HEK293 (cell line): ENCODE results near the gene TTLL12.

ENCODE experiments used
- CTCF ChIA-PET: fragments of 350-600 bp; formaldehyde crosslinking; extraction: SDS; loops from one replicate; lab custom pipeline; 2021; ENCODE audit warnings: antibody characterized with exemption; lab: Yijun Ruan, JAX
- POLR2A ChIA-PET: fragments of 300-600 bp; formaldehyde crosslinking; extraction: SDS; loops from one replicate; lab custom pipeline; 2020; ENCODE audit warnings: antibody characterized with exemption, inconsistent platforms; lab: Yijun Ruan, JAX
- H3K27ac ChIP-seq: fragments of 200-500 bp; sonication (Bioruptor generic); 2 replicates; pipeline ENCODE4 v1.5.1; 2014; ENCODE audit warnings: low read depth, low read length, control low read depth, inconsistent platforms; ENCODE audit errors: extremely low read depth
- H3K36me3 ChIP-seq, 2 experiments: fragments of 200-500 bp in 1 of 2; sonication (Bioruptor generic) in 1 of 2; 1 replicate in 1 of 2; 2 replicates in 1 of 2; pipeline ENCODE4 v1.5.1; 2014 to 2017; ENCODE audit warnings: inconsistent platforms in 2 of 2, low read length in 2 of 2; ENCODE audit not compliant: control insufficient read depth in 2 of 2, insufficient read depth in 1 of 2
- H3K4me1 ChIP-seq: fragments of 200-500 bp; sonication (Bioruptor generic); 2 replicates; pipeline ENCODE4 v1.5.1; 2014; ENCODE audit warnings: mild to moderate bottlenecking, low read length, inconsistent platforms; ENCODE audit not compliant: control insufficient read depth, insufficient read depth
- H3K4me3 ChIP-seq: 2 replicates; pipeline ENCODE4 v1.5.1; 2011; ENCODE audit warnings: low read depth, mild to moderate bottlenecking, control low read depth, low read length, moderate library complexity
- H3K9me3 ChIP-seq: fragments of 200-500 bp; sonication (Bioruptor generic); 2 replicates; pipeline ENCODE4 v1.5.1; 2014; ENCODE audit warnings: low read depth, low read length, inconsistent platforms; ENCODE audit not compliant: control insufficient read depth, insufficient read depth
- AEBP2 ChIP-seq: fragments of 450-650 bp; formaldehyde crosslinking; IDR thresholded peaks from 2 replicates; pipeline ENCODE4 v1.5.1; 2016; ENCODE audit warnings: missing biosample characterization, missing genetic modification characterization, borderline replicate concordance
- KLF1 ChIP-seq: fragments of 450-650 bp; formaldehyde crosslinking; IDR thresholded peaks from 2 replicates; pipeline ENCODE4 v1.5.1; 2016; ENCODE audit warnings: missing biosample characterization, missing genetic modification characterization
- KLF9 ChIP-seq: fragments of 450-650 bp; formaldehyde crosslinking; IDR thresholded peaks from 2 replicates; pipeline ENCODE4 v1.5.1; 2016; ENCODE audit warnings: missing biosample characterization, missing genetic modification characterization, low read depth
- PBX3 ChIP-seq: sonication (generic); formaldehyde crosslinking; IDR thresholded peaks from 2 replicates; pipeline ENCODE4 v1.8.1; 2022; ENCODE audit warnings: mild to moderate bottlenecking, moderate library complexity, missing genetic modification reagents
- SALL2 ChIP-seq: fragments of 450-650 bp; formaldehyde crosslinking; IDR thresholded peaks from 2 replicates; pipeline ENCODE4 v1.5.0; 2017; ENCODE audit warnings: missing biosample characterization, mild to moderate bottlenecking, missing genetic modification characterization, borderline replicate concordance
- SCRT2 ChIP-seq: fragments of 450-650 bp; formaldehyde crosslinking; IDR thresholded peaks from 2 replicates; pipeline ENCODE4 v1.5.1; 2016; ENCODE audit warnings: missing biosample characterization, missing genetic modification characterization
- ZBTB1 ChIP-seq: fragments of 450-650 bp; formaldehyde crosslinking; IDR thresholded peaks from 2 replicates; pipeline ENCODE4 v1.5.1; 2016; ENCODE audit warnings: missing biosample characterization, missing genetic modification characterization
- ZBTB11 ChIP-seq: fragments of 450-650 bp; formaldehyde crosslinking; conservative IDR thresholded peaks from 2 replicates; pipeline ENCODE4 v1.5.1; 2016; ENCODE audit warnings: low read depth, missing biosample characterization, missing genetic modification characterization
- ZBTB17 ChIP-seq: fragments of 450-650 bp; formaldehyde crosslinking; IDR thresholded peaks from 2 replicates; pipeline ENCODE4 v1.5.1; 2016; ENCODE audit warnings: missing biosample characterization, missing genetic modification characterization
- ZBTB48 ChIP-seq: fragments of 450-650 bp; formaldehyde crosslinking; IDR thresholded peaks from 2 replicates; pipeline ENCODE4 v1.5.1; 2016; ENCODE audit warnings: missing biosample characterization, missing genetic modification characterization
- ZBTB7A ChIP-seq: fragments of 450-650 bp; formaldehyde crosslinking; IDR thresholded peaks from 2 replicates; pipeline ENCODE4 v1.5.1; 2016; ENCODE audit warnings: low read depth, missing biosample characterization, missing genetic modification characterization
- ZFHX2 ChIP-seq: fragments of 450-650 bp; formaldehyde crosslinking; conservative IDR thresholded peaks from 2 replicates; pipeline ENCODE4 v1.5.1; 2016; ENCODE audit warnings: missing biosample characterization, missing genetic modification characterization
- ZNF16 ChIP-seq: fragments of 450-650 bp; formaldehyde crosslinking; IDR thresholded peaks from 2 replicates; pipeline ENCODE4 v1.5.1; 2016; ENCODE audit warnings: low read depth, missing biosample characterization, missing genetic modification characterization
- ZNF175 ChIP-seq: fragments of 450-650 bp; formaldehyde crosslinking; IDR thresholded peaks from 2 replicates; pipeline ENCODE4 v1.5.1; 2016; ENCODE audit warnings: missing biosample characterization, missing genetic modification characterization
- ZNF292 ChIP-seq: fragments of 450-650 bp; formaldehyde crosslinking; IDR thresholded peaks from 2 replicates; pipeline ENCODE4 v1.5.1; 2016; ENCODE audit warnings: low read depth, missing biosample characterization, missing genetic modification characterization, borderline replicate concordance
- ZNF324 ChIP-seq: fragments of 450-650 bp; formaldehyde crosslinking; IDR thresholded peaks from 2 replicates; pipeline ENCODE4 v1.5.1; 2016; ENCODE audit warnings: missing biosample characterization, missing genetic modification characterization
- ZNF433 ChIP-seq: fragments of 450-650 bp; formaldehyde crosslinking; IDR thresholded peaks from 2 replicates; pipeline ENCODE4 v1.5.1; 2016; ENCODE audit warnings: missing biosample characterization, missing genetic modification characterization, low read depth
- ZNF521 ChIP-seq: fragments of 450-650 bp; formaldehyde crosslinking; IDR thresholded peaks from 2 replicates; pipeline ENCODE4 v1.5.1; 2017; ENCODE audit warnings: missing biosample characterization, mild to moderate bottlenecking, missing genetic modification characterization
- ZNF600 ChIP-seq: fragments of 450-650 bp; formaldehyde crosslinking; IDR thresholded peaks from 2 replicates; pipeline ENCODE4 v1.5.1; 2016; ENCODE audit warnings: missing biosample characterization, missing genetic modification characterization
- ZNF610 ChIP-seq: fragments of 450-650 bp; formaldehyde crosslinking; IDR thresholded peaks from 2 replicates; pipeline ENCODE4 v1.5.1; 2016; ENCODE audit warnings: missing biosample characterization, missing genetic modification characterization, borderline replicate concordance
- ZNF777 ChIP-seq: fragments of 450-650 bp; formaldehyde crosslinking; IDR thresholded peaks from 2 replicates; pipeline ENCODE4 v1.5.1; 2017; ENCODE audit warnings: missing biosample characterization, missing genetic modification characterization, borderline replicate concordance
- ZNF830 ChIP-seq: fragments of 450-650 bp; IDR thresholded peaks from 2 replicates; pipeline ENCODE4 v1.5.0; 2018; ENCODE audit warnings: missing biosample characterization, missing genetic modification characterization, low read depth, mild to moderate bottlenecking, moderate library complexity
- TF ChIP-seq, protein P1 (sequence below): fragments of 450-650 bp; formaldehyde crosslinking; IDR thresholded peaks from 2 replicates; pipeline ENCODE4 v1.5.1; 2016; ENCODE audit warnings: missing biosample characterization, missing genetic modification characterization
- TF ChIP-seq, protein P2 (sequence below): fragments of 450-650 bp; formaldehyde crosslinking; optimal IDR thresholded peaks from 2 replicates; pipeline ENCODE3; 2016; ENCODE audit warnings: missing biosample characterization, mild to moderate bottlenecking, missing genetic modification characterization

The TTLL12 gene

GRCh38 chr22:43226377-43227238, 39.7 kb upstream of the TTLL12 start:
- CTCF ChIA-PET = interaction anchor here (0.5 to 11.6 kb wide), 6 partner anchors 39 to 265 kb away, joined by 3 to 152 read pairs (median 12); partner anchors contain the start of gene SCUBE1
- no peak overlapping the region for H3K4me3 ChIP-seq
- H3K36me3 ChIP-seq = no peaks in the 10 kb centered on the region
- POLR2A ChIA-PET = interaction anchor here (0.6 to 0.7 kb wide), 2 partner anchors 40 to 152 kb away, joined by 5 to 8 read pairs; partner anchors contain the start of gene TTLL12
- no peaks in the 10 kb centered on the region for H3K9me3 ChIP-seq
- no peak overlapping the region for H3K27ac ChIP-seq
- no peaks in the 10 kb centered on the region for H3K4me1 ChIP-seq
- TF ChIP-seq PBX3 (no peak), ZBTB17 (tag by site-specific recombination) (no peak), ZNF292 (tag by site-specific recombination) (no peak), ZNF610 (tag by site-specific recombination) (no peak), ZBTB48 (no peak), ZNF433 (tag by site-specific recombination) (no peak), KLF1 (tag by site-specific recombination) (no peak), SCRT2 (tag by site-specific recombination) (no peak)
- TF ChIP-seq, protein P1, sequence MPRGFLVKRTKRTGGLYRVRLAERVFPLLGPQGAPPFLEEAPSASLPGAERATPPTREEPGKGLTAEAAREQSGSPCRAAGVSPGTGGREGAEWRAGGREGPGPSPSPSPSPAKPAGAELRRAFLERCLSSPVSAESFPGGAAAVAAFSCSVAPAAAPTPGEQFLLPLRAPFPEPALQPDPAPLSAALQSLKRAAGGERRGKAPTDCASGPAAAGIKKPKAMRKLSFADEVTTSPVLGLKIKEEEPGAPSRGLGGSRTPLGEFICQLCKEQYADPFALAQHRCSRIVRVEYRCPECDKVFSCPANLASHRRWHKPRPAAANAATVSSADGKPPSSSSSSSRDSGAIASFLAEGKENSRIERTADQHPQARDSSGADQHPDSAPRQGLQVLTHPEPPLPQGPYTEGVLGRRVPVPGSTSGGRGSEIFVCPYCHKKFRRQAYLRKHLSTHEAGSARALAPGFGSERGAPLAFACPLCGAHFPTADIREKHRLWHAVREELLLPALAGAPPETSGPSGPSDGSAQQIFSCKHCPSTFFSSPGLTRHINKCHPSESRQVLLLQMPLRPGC = no peak

DNA sequence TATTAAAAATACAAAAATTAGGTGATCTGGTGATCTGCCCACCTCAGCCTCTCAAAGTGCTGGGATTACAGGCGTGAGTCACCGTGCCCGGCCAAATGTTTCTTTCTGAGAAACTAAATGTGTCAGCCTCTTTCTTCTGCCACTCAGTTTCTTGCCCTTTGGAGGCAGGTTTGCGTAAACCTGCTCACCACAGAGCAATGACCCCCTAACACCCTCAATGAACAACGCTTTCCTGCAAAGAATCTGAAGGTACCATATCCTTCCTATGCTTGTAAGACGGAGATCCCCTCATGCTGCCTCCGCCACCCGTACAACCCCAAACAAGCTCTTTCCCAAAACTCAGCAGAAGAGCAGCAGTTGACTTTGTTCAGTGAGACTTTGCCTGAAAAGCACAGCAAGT, 38.7 kb upstream of the TTLL12 start:
- Histone ChIP-seq H3K9me3 (no peaks in the 10 kb centered on the region), H3K4me1 (no peaks in the 10 kb centered on the region), H3K27ac (no peak overlapping the region), H3K36me3 (no peaks in the 10 kb centered on the region), H3K4me3 (no peak overlapping the region)
- ChIA-PET CTCF (interaction anchor here (0.6 to 2.4 kb wide), 3 partner anchors 38 to 121 kb away, joined by 3 to 13 read pairs (median 5); no protein-coding TSS in a partner anchor), POLR2A (no interaction called here)
- TF ChIP-seq, protein P2, sequence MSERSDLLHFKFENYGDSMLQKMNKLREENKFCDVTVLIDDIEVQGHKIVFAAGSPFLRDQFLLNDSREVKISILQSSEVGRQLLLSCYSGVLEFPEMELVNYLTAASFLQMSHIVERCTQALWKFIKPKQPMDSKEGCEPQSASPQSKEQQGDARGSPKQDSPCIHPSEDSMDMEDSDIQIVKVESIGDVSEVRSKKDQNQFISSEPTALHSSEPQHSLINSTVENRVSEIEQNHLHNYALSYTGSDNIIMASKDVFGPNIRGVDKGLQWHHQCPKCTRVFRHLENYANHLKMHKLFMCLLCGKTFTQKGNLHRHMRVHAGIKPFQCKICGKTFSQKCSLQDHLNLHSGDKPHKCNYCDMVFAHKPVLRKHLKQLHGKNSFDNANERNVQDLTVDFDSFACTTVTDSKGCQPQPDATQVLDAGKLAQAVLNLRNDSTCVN (tag by site-specific recombination) = no peak
- TF ChIP-seq ZBTB11 (no peak), AEBP2 (tag by site-specific recombination) (no peak), ZNF777 (no peak), ZBTB7A (no peak), ZNF600 (tag by site-specific recombination) (no peak), ZNF521 (tag by site-specific recombination) (no peak), KLF9 (tag by site-specific recombination) (no peak), SALL2 (no peak), ZNF16 (tag by site-specific recombination) (no peak), ZNF175 (no peak), ZBTB1 (tag by site-specific recombination) (no peak), ZNF830 (tag by site-specific recombination) (no peak), ZNF324 (tag by site-specific recombination) (no peak), ZFHX2 (tag by site-specific recombination) (no peak)
